ENCODE results near the gene SIK1.
"Not testable (repeated sequence)": the region's sequence is repeated elsewhere in the genome, so short reads cannot be mapped to it uniquely, and the experiment has no call there.

- TF ChIP-seq ZNF561 (tag by site-specific recombination; IDR thresholded peaks at IDR 0.05; ENCODE audit: borderline replicate concordance); ZNF433 (tag by site-specific recombination; IDR thresholded peaks at IDR 0.05; ENCODE audit: low read depth); ZNF792 (tag by site-specific recombination; IDR thresholded peaks at IDR 0.05): not testable (repeated sequence)
Measured at GRCh38 chr21:43471597-43472242, 44.8 kb upstream of the SIK1 start.

Data from HEK293 (cell line).